H7 (cell line): ENCODE results near the gene GADD45GIP1. TPM values are rescaled to one million over a fixed set of nuclear protein-coding genes. Genes with fewer than 3 reads are reported as not detected.

Source experiments
- total RNA-seq: library from RNA; depleted of rRNA; stranded (reverse); fragments of >200 nt; shearing (Covaris generic); gene quantifications from 2 replicates; pipeline ENCODE4 v1.2.3, GENCODE V29; 2014; rRNA removed

Gene GADD45GIP1
- total RNA-seq, 1 experiment from 2014 or later: 40.4 TPM

Other genes with a start within 250 kb of the GADD45GIP1 start
- gene TNPO2, start 233.3 kb downstream of the GADD45GIP1 start, total RNA-seq: 34.1 and 48.9 TPM in 2 replicates
- 186 and 218 TPM in 2 replicates for gene TRIR, start 222.5 kb downstream of the GADD45GIP1 start, total RNA-seq
- 113 and 166 TPM in 2 replicates for gene GET3, start 219.7 kb downstream of the GADD45GIP1 start, total RNA-seq
- 0.37 and 1.5 TPM in 2 replicates for gene BEST2, start 205.4 kb downstream of the GADD45GIP1 start, total RNA-seq
- gene HOOK2, start 181.7 kb downstream of the GADD45GIP1 start, total RNA-seq: 15.4 and 30.4 TPM in 2 replicates
- 10.0 and 22.6 TPM in 2 replicates for gene JUNB, start 165.7 kb downstream of the GADD45GIP1 start, total RNA-seq
- gene PRDX2, start 155.4 kb downstream of the GADD45GIP1 start, total RNA-seq: 508 and 571 TPM in 2 replicates
- not detected in 2 replicates for gene THSD8, start 155.2 kb downstream of the GADD45GIP1 start, total RNA-seq
- 85.4 and 104 TPM in 2 replicates for gene RNASEH2A, start 150.6 kb downstream of the GADD45GIP1 start, total RNA-seq
- 1.3 TPM in 2 replicates for gene RTBDN, start 122.6 kb downstream of the GADD45GIP1 start, total RNA-seq
- gene MAST1, start 118.7 kb downstream of the GADD45GIP1 start, total RNA-seq: 5.5 and 7.0 TPM in 2 replicates
- gene DNASE2, start 75.8 kb downstream of the GADD45GIP1 start, total RNA-seq: 15.3 and 16.8 TPM in 2 replicates
- gene KLF1, start 70.0 kb downstream of the GADD45GIP1 start, total RNA-seq: 0.37 and 0.76 TPM in 2 replicates
- 42.3 and 59.4 TPM in 2 replicates for gene GCDH, start 66.1 kb downstream of the GADD45GIP1 start, total RNA-seq
- gene SYCE2, start 37.9 kb downstream of the GADD45GIP1 start, total RNA-seq: 0.24 and 2.0 TPM in 2 replicates
- gene FARSA, start 23.5 kb downstream of the GADD45GIP1 start, total RNA-seq: 93.0 and 117 TPM in 2 replicates
- gene CALR, start 18.6 kb downstream of the GADD45GIP1 start, total RNA-seq: 911 and 1,131 TPM in 2 replicates
- 146 and 155 TPM in 2 replicates for gene RAD23A, start 11.4 kb downstream of the GADD45GIP1 start, total RNA-seq
- gene DAND5, start 12.4 kb upstream of the GADD45GIP1 start, total RNA-seq: 0.15 TPM in 1 of 2 replicates, not detected in the other
- gene NFIX, start 38.3 kb upstream of the GADD45GIP1 start, total RNA-seq: 0.03 and 0.07 TPM in 2 replicates
- 1.5 and 1.7 TPM in 2 replicates for gene LYL1, start 145.6 kb upstream of the GADD45GIP1 start, total RNA-seq
- gene TRMT1, start 159.5 kb upstream of the GADD45GIP1 start, total RNA-seq: 81.5 and 89.1 TPM in 2 replicates
- 254 and 292 TPM in 2 replicates for gene NACC1, start 161.0 kb upstream of the GADD45GIP1 start, total RNA-seq
- gene STX10, start 193.2 kb upstream of the GADD45GIP1 start, total RNA-seq: 60.1 and 60.7 TPM in 2 replicates
- 34.5 and 56.4 TPM in 2 replicates for gene IER2, start 193.2 kb upstream of the GADD45GIP1 start, total RNA-seq